ENCODE data around the gene OPA3.

- TF ChIP-seq POLR2AphosphoS5 (IDR thresholded peaks at IDR 0.05), result no peak
- TF ChIP-seq, protein P1, sequence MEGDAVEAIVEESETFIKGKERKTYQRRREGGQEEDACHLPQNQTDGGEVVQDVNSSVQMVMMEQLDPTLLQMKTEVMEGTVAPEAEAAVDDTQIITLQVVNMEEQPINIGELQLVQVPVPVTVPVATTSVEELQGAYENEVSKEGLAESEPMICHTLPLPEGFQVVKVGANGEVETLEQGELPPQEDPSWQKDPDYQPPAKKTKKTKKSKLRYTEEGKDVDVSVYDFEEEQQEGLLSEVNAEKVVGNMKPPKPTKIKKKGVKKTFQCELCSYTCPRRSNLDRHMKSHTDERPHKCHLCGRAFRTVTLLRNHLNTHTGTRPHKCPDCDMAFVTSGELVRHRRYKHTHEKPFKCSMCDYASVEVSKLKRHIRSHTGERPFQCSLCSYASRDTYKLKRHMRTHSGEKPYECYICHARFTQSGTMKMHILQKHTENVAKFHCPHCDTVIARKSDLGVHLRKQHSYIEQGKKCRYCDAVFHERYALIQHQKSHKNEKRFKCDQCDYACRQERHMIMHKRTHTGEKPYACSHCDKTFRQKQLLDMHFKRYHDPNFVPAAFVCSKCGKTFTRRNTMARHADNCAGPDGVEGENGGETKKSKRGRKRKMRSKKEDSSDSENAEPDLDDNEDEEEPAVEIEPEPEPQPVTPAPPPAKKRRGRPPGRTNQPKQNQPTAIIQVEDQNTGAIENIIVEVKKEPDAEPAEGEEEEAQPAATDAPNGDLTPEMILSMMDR (IDR thresholded peaks at IDR 0.05), result no peak
Measured at GRCh38 chr19:45571457-45572220, 13.0 kb downstream of the OPA3 start.
